Activated T-cell treated with anti-CD3 and anti-CD28 coated beads for 24 hours (primary cell): ENCODE measurements around the gene SFT2D2.

ENCODE experiments used
- DNase-seq: peaks from one replicate; pipeline ENCODE4 v3.0.0-alpha.2; 2020; ENCODE audit warnings: low read depth

The SFT2D2 gene

GRCh38 chr1:168265596-168265995 is 39.8 kb downstream of the SFT2D2 start:
- no peak for DNase-seq

- no peak for DNase-seq
These were observed 40.9 kb downstream of the SFT2D2 start for GRCh38 chr1:168266644-168267186.

- no peak for DNase-seq
These were observed 45.8 kb downstream of the SFT2D2 start for GRCh38 chr1:168271636-168272035.

- no peak for DNase-seq
These were observed 47.8 kb downstream of the SFT2D2 start for GRCh38 chr1:168273575-168273974.

- DNase-seq: no peak
These were observed 53.4 kb downstream of the SFT2D2 start for GRCh38 chr1:168279253-168279652.

- no peak for DNase-seq
These were observed 54.6 kb downstream of the SFT2D2 start, which contains the start of gene TBX19 for GRCh38 chr1:168280296-168280927. TSS of gene TBX19 (plus strand) at chr1:168280877. CDS start at chr1:168281091, 214 bp downstream.

GRCh38 chr1:168281603-168282325 is 56.0 kb downstream of the SFT2D2 start:
- no peak for DNase-seq

GRCh38 chr1:168285521-168285790 is 59.7 kb downstream of the SFT2D2 start:
- DNase-seq: no peak

GRCh38 chr1:168285971-168286927 is 60.4 kb downstream of the SFT2D2 start:
- no peak for DNase-seq

GRCh38 chr1:168287237-168287664 is 61.4 kb downstream of the SFT2D2 start:
- no peak for DNase-seq

GRCh38 chr1:168288311-168289052 is 62.7 kb downstream of the SFT2D2 start:
- DNase-seq: no peak

- DNase-seq: no peak
These were observed 65.5 kb downstream of the SFT2D2 start for GRCh38 chr1:168291222-168291837.

- no peak for DNase-seq
These were observed 67.6 kb downstream of the SFT2D2 start for GRCh38 chr1:168293356-168293755.

- no peak for DNase-seq
These were observed 69.8 kb downstream of the SFT2D2 start for GRCh38 chr1:168295411-168296114.

GRCh38 chr1:168297019-168297730 is 71.4 kb downstream of the SFT2D2 start:
- DNase-seq: no peak

- DNase-seq: no peak
These were observed 72.6 kb downstream of the SFT2D2 start for GRCh38 chr1:168298446-168298845.

- DNase-seq: no peak
These were observed 74.8 kb downstream of the SFT2D2 start for GRCh38 chr1:168300626-168301025.

- DNase-seq: no peak
These were observed 76.0 kb downstream of the SFT2D2 start for GRCh38 chr1:168301664-168302320.
